ENCODE data around the gene DERA. TPM values are rescaled to one million over a fixed set of nuclear protein-coding genes. Genes with fewer than 3 reads are reported as not detected.

DERA gene
- total and polyA plus RNA-seq, 11 donors = 19.0 to 44.3 (median 23.8) TPM

DNA sequence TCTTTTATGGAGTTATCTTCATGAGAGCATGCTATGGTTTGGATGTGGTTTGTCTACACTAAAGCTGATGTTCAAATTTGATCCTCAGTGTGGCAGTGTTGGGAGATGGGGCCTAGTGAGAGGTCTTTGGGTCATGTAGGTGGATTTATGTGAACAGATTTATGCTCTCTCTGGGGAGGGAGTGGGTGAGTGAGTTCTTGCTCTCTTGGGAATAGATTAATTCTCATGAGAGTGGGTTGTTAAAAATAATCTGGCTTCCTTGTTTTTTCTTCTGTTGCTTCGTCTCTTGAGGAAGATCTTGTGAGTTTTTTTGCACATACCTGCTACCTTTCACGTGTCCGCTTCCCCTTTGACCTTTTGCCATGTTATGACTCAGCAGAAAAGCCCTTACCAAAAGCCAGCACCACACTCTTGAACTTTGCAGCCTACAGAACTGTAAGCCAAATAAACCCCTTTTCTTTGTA lies 20.5 kb downstream of the DERA start:
- Histone ChIP-seq H3K4me1 (peaks cover 0 to 17% (median 8%) of the 10 kb centered on the region in 12 donors), H3K9me3 (peaks cover 0 to 5% (median 0%) of the 10 kb centered on the region in 12 donors), H3K27me3 (no peaks in the 10 kb centered on the region), H3K36me3 (no peaks in the 10 kb centered on the region), H3K4me3 (no peak overlapping the region), H3K27ac (no peak overlapping the region)
- TF ChIP-seq CTCF (IDR thresholded peaks at IDR 0.05) = no peak
- no peak for TF ChIP-seq POLR2A (IDR thresholded peaks at IDR 0.05)
- WGBS, 4 donors = 82 to 89% (median 86%) methylated on average over 3 of the region's 3 CpGs
- intact Hi-C loops (cut with DNase I) = no loop called here
- ATAC-seq (no peak), DNase-seq (no peak)

DNA sequence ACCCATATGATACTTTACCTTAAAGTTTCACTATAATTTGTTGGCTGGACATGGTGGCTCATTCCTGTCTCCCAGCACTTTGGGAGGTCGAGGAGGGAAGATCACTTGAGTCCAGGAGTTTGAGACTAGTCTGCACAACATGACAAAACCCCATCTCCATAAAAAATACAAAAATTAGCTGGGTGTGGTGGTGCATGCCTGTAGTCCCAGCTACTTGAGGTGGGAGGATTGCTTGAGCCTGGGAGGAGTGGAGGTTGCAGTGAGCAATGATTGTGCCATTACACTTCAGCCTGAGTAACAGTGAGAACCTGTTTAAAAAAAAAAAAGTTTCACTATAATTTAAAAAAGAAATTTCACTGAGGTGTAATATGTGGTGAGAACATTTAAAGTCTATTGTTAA lies 21.2 kb downstream of the DERA start:
- 88 to 100% (median 96%) methylated on average over 1 of the region's 1 CpG for WGBS, 4 donors
- TF ChIP-seq POLR2A (IDR thresholded peaks at IDR 0.05) (no peak), CTCF (IDR thresholded peaks at IDR 0.05) (no peak)
- DNase-seq (no peak), ATAC-seq (no peak)
- Histone ChIP-seq H3K9me3 (peaks cover 0 to 5% (median 0%) of the 10 kb centered on the region in 12 donors), H3K27me3 (no peaks in the 10 kb centered on the region), H3K27ac (no peak overlapping the region), H3K4me1 (peaks cover 0 to 17% (median 8%) of the 10 kb centered on the region in 12 donors), H3K4me3 (no peak overlapping the region), H3K36me3 (no peaks in the 10 kb centered on the region)
- intact Hi-C loops (cut with DNase I) = no loop called here

- H3K4me1 ChIP-seq = peaks cover 0 to 16% (median 8%) of the 10 kb centered on the region in 12 donors
- H3K36me3 ChIP-seq = no peaks in the 10 kb centered on the region
- no peaks in the 10 kb centered on the region for H3K27me3 ChIP-seq
- H3K9me3 ChIP-seq = peaks cover 0 to 7% (median 0%) of the 10 kb centered on the region in 12 donors
- 84 to 90% (median 89%) methylated on average over 3 of the region's 3 CpGs for WGBS, 4 donors
- intact Hi-C loops (cut with DNase I) = no loop called here
- ATAC-seq (no peak), DNase-seq (no peak)
- H3K27ac ChIP-seq = no peak overlapping the region
- H3K4me3 ChIP-seq = no peak overlapping the region
- TF ChIP-seq CTCF (IDR thresholded peaks at IDR 0.05) = no peak
These were observed 21.8 kb downstream of the DERA start for GRCh38 chr12:15932971-15933370.

- H3K27ac ChIP-seq = no peak overlapping the region
These were observed 22.6 kb downstream of the DERA start for GRCh38 chr12:15933751-15934150.

More at GRCh38 chr12:15933751-15934150, 22.6 kb downstream of the DERA start:
- Histone ChIP-seq H3K36me3 (no peaks in the 10 kb centered on the region), H3K9me3 (peaks cover 0 to 15% (median under 1%) of the 10 kb centered on the region in 12 donors), H3K27me3 (no peaks in the 10 kb centered on the region), H3K4me1 (peaks cover 0 to 8% (median 2%) of the 10 kb centered on the region in 12 donors), H3K4me3 (no peak overlapping the region)
- intact Hi-C loops (cut with DNase I) = no loop called here
- ATAC-seq (no peak), DNase-seq (no peak)
- TF ChIP-seq POLR2A (IDR thresholded peaks at IDR 0.05) (no peak), CTCF (IDR thresholded peaks at IDR 0.05) (no peak)
- 94 to 98% (median 95%) methylated on average over 3 of the region's 3 CpGs for WGBS, 4 donors
